M059J (cell line): Measurements from ENCODE around the gene TMOD1. TPM values are rescaled to one million over a fixed set of nuclear protein-coding genes. Genes with fewer than 3 reads are reported as not detected.
"Not testable (repeated sequence)": the region's sequence is repeated elsewhere in the genome, so short reads cannot be mapped to it uniquely, and the experiment has no call there.

Source experiments
- DNase-seq: peaks from one replicate; pipeline ENCODE4 v3.0.0-alpha.2; 2012; ENCODE audit warnings: low read depth
- total RNA-seq: library from RNA; depleted of rRNA; stranded (reverse); fragments of >200 nt; shearing (Covaris generic); gene quantifications from 2 replicates; pipeline ENCODE4 v1.2.3, GENCODE V29; 2014

Gene TMOD1
- total RNA-seq, 1 experiment from 2014 or later, result 2.4 TPM

GRCh38 chr9:97498846-97499245, 2.6 kb upstream of the TMOD1 start:
- DNase-seq, result not testable (repeated sequence)

- DNase-seq, result no peak
Measured at GRCh38 chr9:97500263-97500662, 1.2 kb upstream of the TMOD1 start.

- no peak for DNase-seq
Measured at GRCh38 chr9:97500765-97501176, 695 bp upstream of the TMOD1 start.

GRCh38 chr9:97501972-97502221, 431 bp downstream of the TMOD1 start:
- DNase-seq, result no peak

GRCh38 chr9:97502222-97502983, 937 bp downstream of the TMOD1 start:
- DNase-seq, result peak; percentile 16

GRCh38 chr9:97502984-97503861, 1.8 kb downstream of the TMOD1 start:
- DNase-seq, result no peak

- DNase-seq, result no peak
Measured at GRCh38 chr9:97503862-97504210, 2.4 kb downstream of the TMOD1 start.

- peak; percentile 60 for DNase-seq
Measured at GRCh38 chr9:97504381-97505216, 3.1 kb downstream of the TMOD1 start.

- no peak for DNase-seq
Measured at GRCh38 chr9:97505845-97506244, 4.4 kb downstream of the TMOD1 start.

- DNase-seq, result no peak
Measured at GRCh38 chr9:97506306-97506705, 4.8 kb downstream of the TMOD1 start.

- no peak for DNase-seq
Measured at GRCh38 chr9:97506787-97507186, 5.3 kb downstream of the TMOD1 start.

GRCh38 chr9:97507428-97507984, 6.0 kb downstream of the TMOD1 start:
- peak; percentile 35 for DNase-seq

GRCh38 chr9:97508852-97509251, 7.4 kb downstream of the TMOD1 start:
- no peak for DNase-seq

GRCh38 chr9:97510797-97511654, 9.6 kb downstream of the TMOD1 start:
- DNase-seq, result peak; percentile 97

- peak; percentile 89 for DNase-seq
Measured at GRCh38 chr9:97511655-97512427, 10.4 kb downstream of the TMOD1 start.

- no peak for DNase-seq
Measured at GRCh38 chr9:97512966-97513560, 11.6 kb downstream of the TMOD1 start.

- DNase-seq, result no peak
Measured at GRCh38 chr9:97514531-97514930, 13.1 kb downstream of the TMOD1 start.

GRCh38 chr9:97515662-97516061, 14.2 kb downstream of the TMOD1 start:
- DNase-seq, result no peak

GRCh38 chr9:97516111-97516510, 14.6 kb downstream of the TMOD1 start:
- DNase-seq, result no peak
